Hepatocyte (in vitro differentiated cells): ENCODE measurements around the gene PRIMA1. TPM values are rescaled to one million over a fixed set of nuclear protein-coding genes. Genes with fewer than 3 reads are reported as not detected.

Source experiments
- DNase-seq: peaks from one replicate; pipeline ENCODE4 v3.0.0-alpha.2; 2016; ENCODE audit warnings: low spot score
- H2AFZ ChIP-seq: fragments of 200-600 bp; sonication (generic); 2 replicates; pipeline ENCODE4 v1.6.0; 2016; ENCODE audit warnings: antibody characterized with exemption, mild to moderate bottlenecking
- H3K27ac ChIP-seq: fragments of 200-600 bp; sonication (generic); 2 replicates; pipeline ENCODE4 v1.5.1; 2016; ENCODE audit warnings: mild to moderate bottlenecking
- H3K27me3 ChIP-seq: fragments of 200-600 bp; sonication (generic); 2 replicates; pipeline ENCODE4 v1.6.1; 2016
- H3K36me3 ChIP-seq: fragments of 200-600 bp; sonication (generic); replicated peaks from 2 replicates; pipeline ENCODE4 v1.5.1; 2016; ENCODE audit warnings: low read depth; ENCODE audit not compliant: insufficient read depth
- H3K4me1 ChIP-seq: fragments of 200-600 bp; sonication (generic); 2 replicates; pipeline ENCODE4 v1.5.1; 2016; ENCODE audit warnings: mild to moderate bottlenecking, moderate library complexity; ENCODE audit not compliant: insufficient read depth
- H3K4me2 ChIP-seq: fragments of 200-600 bp; sonication (generic); 2 replicates; pipeline ENCODE4 v1.6.0; 2016
- H3K4me3 ChIP-seq: fragments of 200-600 bp; sonication (generic); 2 replicates; pipeline ENCODE4 v1.5.1; 2016; ENCODE audit warnings: mild to moderate bottlenecking
- H3K79me2 ChIP-seq: fragments of 200-600 bp; sonication (generic); 2 replicates; pipeline ENCODE4 v1.6.0; 2017; ENCODE audit warnings: mild to moderate bottlenecking
- H3K9me2 ChIP-seq: fragments of 200-600 bp; sonication (generic); replicated peaks from 2 replicates; pipeline ENCODE4 v1.6.0; 2017; ENCODE audit warnings: mild to moderate bottlenecking; ENCODE audit not compliant: insufficient read depth
- H3K9me3 ChIP-seq: fragments of 200-600 bp; sonication (generic); 2 replicates; pipeline ENCODE4 v1.5.1; 2016; ENCODE audit warnings: low read depth, mild to moderate bottlenecking
- H4K20me1 ChIP-seq: fragments of 200-600 bp; sonication (generic); 2 replicates; pipeline ENCODE4 v1.6.0; 2016; ENCODE audit warnings: mild to moderate bottlenecking; ENCODE audit not compliant: insufficient read depth, poor library complexity, severe bottlenecking
- CTCF ChIP-seq: fragments of 200-600 bp; sonication (generic); IDR thresholded peaks from 2 replicates; pipeline ENCODE4 v1.5.1; 2016; ENCODE audit warnings: antibody characterized with exemption, mild to moderate bottlenecking; ENCODE audit not compliant: poor library complexity
- EZH2 ChIP-seq: fragments of 200-600 bp; sonication (generic); IDR thresholded peaks from 2 replicates; pipeline ENCODE4 v1.6.1; 2016; ENCODE audit warnings: antibody characterized with exemption, mild to moderate bottlenecking, borderline replicate concordance
- EZH2phosphoT487 ChIP-seq: fragments of 200-600 bp; sonication (generic); IDR thresholded peaks from one replicate; pipeline ENCODE4 v1.6.1; 2018; ENCODE audit warnings: antibody characterized with exemption, mild to moderate bottlenecking, low read depth, moderate library complexity; ENCODE audit not compliant: unreplicated experiment, severe bottlenecking
- WGBS: methylation state at CpG from one replicate; pipeline ENCODE4 v1.1.6; 2016; ENCODE audit warnings: low lambda C conversion rate; ENCODE audit errors: missing lambda C conversion rate; 5-methylcytosine and 5-hydroxymethylcytosine counted together
- polyA plus RNA-seq: library from polyadenylated mRNA; unstranded; fragments of >200 nt; fragmentation: Nextera tagmentation; extraction: Ambion mirVana; gene quantifications from 2 replicates; pipeline ENCODE4 v1.2.1, GENCODE V29; 2016
- total RNA-seq: library from RNA; depleted of rRNA; stranded (reverse); fragments of >200 nt; gene quantifications from 2 replicates; pipeline ENCODE4 v1.2.3, GENCODE V29; 2014

Gene PRIMA1
- total and polyA plus RNA-seq, 2 experiments from 2014 or later: 1.5 to 1.9 TPM

DNA sequence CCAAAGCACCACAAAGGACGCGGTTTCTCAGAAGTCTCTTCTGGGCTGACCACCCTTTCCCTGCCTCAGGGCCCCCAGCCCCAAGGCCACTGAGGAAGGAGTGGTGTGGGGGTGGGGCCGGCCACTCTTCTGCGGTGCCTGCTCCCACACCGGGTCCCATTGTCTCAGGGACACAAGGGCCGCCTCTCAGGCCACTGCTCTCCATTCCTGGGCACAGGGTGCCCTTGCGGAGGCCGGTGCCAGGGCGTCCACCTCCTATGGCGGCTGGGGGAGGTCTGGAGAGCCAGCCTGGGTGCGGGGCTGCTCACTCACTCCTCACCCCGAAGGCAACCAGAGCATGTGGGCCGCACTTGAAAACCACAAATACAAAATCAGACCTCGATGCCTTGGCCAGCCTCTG is 44.1 kb downstream of the PRIMA1 start:
- no peak overlapping the region for H3K4me2 ChIP-seq
- no peak overlapping the region for H3K27ac ChIP-seq
- H3K36me3 ChIP-seq: no peaks in the 10 kb centered on the region
- no peaks in the 10 kb centered on the region for H3K79me2 ChIP-seq
- no peaks in the 10 kb centered on the region for H3K9me3 ChIP-seq
- H3K4me3 ChIP-seq: no peak overlapping the region
- H4K20me1 ChIP-seq: no peaks in the 10 kb centered on the region
- 93% methylated on average over 11 of the region's 14 CpGs for WGBS
- no peak for DNase-seq
- H3K9me2 ChIP-seq: no peaks in the 10 kb centered on the region
- no peak overlapping the region for H2AFZ ChIP-seq
- TF ChIP-seq EZH2phosphoT487 (no peak), CTCF (no peak), EZH2 (no peak)
- H3K4me1 ChIP-seq: no peaks in the 10 kb centered on the region
- H3K27me3 ChIP-seq: no peaks in the 10 kb centered on the region

DNA sequence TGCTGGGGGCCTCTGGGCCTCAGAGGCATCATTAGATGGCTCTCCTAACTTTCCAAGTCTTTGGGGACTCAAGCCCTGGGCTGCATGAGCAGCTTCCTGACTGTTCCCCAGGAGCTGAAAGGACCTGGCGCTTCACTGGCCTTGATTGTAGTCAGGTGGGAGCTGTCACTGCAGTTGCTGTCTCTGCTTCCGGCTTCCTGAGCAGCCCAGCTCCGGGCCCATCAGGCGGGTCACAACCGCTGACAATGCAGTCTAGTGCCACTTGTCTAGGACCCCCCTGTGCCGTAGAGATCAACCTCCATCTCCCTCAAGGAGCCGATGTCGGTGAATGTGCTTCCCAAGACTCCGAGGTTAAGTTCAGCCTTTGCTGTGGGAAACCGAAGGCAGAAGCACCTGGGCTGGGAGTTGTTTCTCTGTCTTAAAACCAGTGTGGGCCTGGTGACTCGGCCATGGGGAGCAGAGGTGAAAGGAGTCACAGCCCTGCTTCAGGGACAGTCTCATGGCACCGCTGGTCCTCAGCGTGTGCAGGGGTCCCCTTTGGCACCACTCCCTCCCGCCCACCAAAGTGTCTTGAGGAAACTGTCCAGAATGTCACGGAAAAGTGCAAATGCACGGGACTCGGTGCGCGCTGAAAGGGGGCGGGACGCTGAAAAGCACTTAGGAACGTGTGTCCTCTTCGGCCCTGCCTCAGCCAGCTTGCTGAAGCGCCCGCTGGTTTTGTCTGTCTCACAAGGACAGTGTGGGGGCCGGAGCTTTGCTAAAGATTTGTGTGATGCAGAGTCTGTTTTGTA is 44.8 kb downstream of the PRIMA1 start:
- Histone ChIP-seq H3K27me3 (no peaks in the 10 kb centered on the region), H3K4me1 (no peaks in the 10 kb centered on the region), H2AFZ (no peak overlapping the region), H3K36me3 (no peaks in the 10 kb centered on the region), H3K4me2 (no peak overlapping the region), H3K27ac (no peak overlapping the region), H4K20me1 (no peaks in the 10 kb centered on the region), H3K79me2 (no peaks in the 10 kb centered on the region), H3K9me2 (no peaks in the 10 kb centered on the region), H3K4me3 (no peak overlapping the region), H3K9me3 (no peaks in the 10 kb centered on the region)
- 92% methylated on average over 26 of the region's 26 CpGs for WGBS
- TF ChIP-seq EZH2phosphoT487 (no peak), CTCF (no peak), EZH2 (no peak)
- DNase-seq: no peak

- Histone ChIP-seq H3K27me3 (no peaks in the 10 kb centered on the region), H3K36me3 (no peaks in the 10 kb centered on the region), H3K4me2 (no peak overlapping the region), H4K20me1 (no peaks in the 10 kb centered on the region), H3K9me3 (no peaks in the 10 kb centered on the region), H3K4me3 (no peak overlapping the region), H3K4me1 (no peaks in the 10 kb centered on the region), H2AFZ (no peak overlapping the region), H3K9me2 (no peaks in the 10 kb centered on the region), H3K27ac (no peak overlapping the region), H3K79me2 (no peaks in the 10 kb centered on the region)
- peak; percentile 30 for DNase-seq
- no peak for TF ChIP-seq EZH2
- no peak for TF ChIP-seq EZH2phosphoT487
- TF ChIP-seq CTCF: no peak
- WGBS: 79% methylated on average over 8 of the region's 8 CpGs
Observed at GRCh38 chr14:93742761-93743160, 45.5 kb downstream of the PRIMA1 start.
